NCI-H2171 (cell line): ENCODE results near the gene STK40.

Source experiments
- DNase-seq: peaks from one replicate; lab custom pipeline; 2025; lab: John Stamatoyannopoulos, UW

Gene STK40

GRCh38 chr1:36372617-36373016 lies 13.1 kb downstream of the STK40 start:
- no peak for DNase-seq

- DNase-seq, result peak; percentile 72
Observed at GRCh38 chr1:36369061-36369861, 16.5 kb downstream of the STK40 start.

- DNase-seq, result no peak
Observed at GRCh38 chr1:36367798-36368197, 17.9 kb downstream of the STK40 start.

GRCh38 chr1:36367066-36367465 lies 18.7 kb downstream of the STK40 start:
- no peak for DNase-seq

- peak; percentile 99 for DNase-seq
Observed at GRCh38 chr1:36366091-36366661, 19.5 kb downstream of the STK40 start.

- DNase-seq, result peak; percentile 78
Observed at GRCh38 chr1:36365381-36365780, 20.3 kb downstream of the STK40 start.

- DNase-seq, result no peak
Observed at GRCh38 chr1:36359911-36360550, 25.7 kb downstream of the STK40 start.

- DNase-seq, result peak; percentile 32
Observed at GRCh38 chr1:36359383-36359782, 26.3 kb downstream of the STK40 start.

- DNase-seq, result no peak
Observed at GRCh38 chr1:36358514-36359084, 27.1 kb downstream of the STK40 start.

GRCh38 chr1:36355811-36356210 lies 29.9 kb downstream of the STK40 start:
- no peak for DNase-seq

- DNase-seq, result no peak
Observed at GRCh38 chr1:36354486-36354885, 31.2 kb downstream of the STK40 start.

- no peak for DNase-seq
Observed at GRCh38 chr1:36352910-36353878, 32.5 kb downstream of the STK40 start.

GRCh38 chr1:36352125-36352909 lies 33.4 kb downstream of the STK40 start:
- DNase-seq, result no peak

- no peak for DNase-seq
Observed at GRCh38 chr1:36351227-36351977, 34.3 kb downstream of the STK40 start.

- no peak for DNase-seq
Observed at GRCh38 chr1:36350659-36351226, 35.0 kb downstream of the STK40 start.

GRCh38 chr1:36349839-36350238 lies 35.9 kb downstream of the STK40 start:
- no peak for DNase-seq

- DNase-seq, result no peak
Observed at GRCh38 chr1:36349241-36349671, 36.5 kb downstream of the STK40 start.

- no peak for DNase-seq
Observed at GRCh38 chr1:36346741-36347370, 38.9 kb downstream of the STK40 start.

- DNase-seq, result no peak
Observed at GRCh38 chr1:36345353-36345752, 40.4 kb downstream of the STK40 start.

- no peak for DNase-seq
Observed at GRCh38 chr1:36344395-36344680, 41.4 kb downstream of the STK40 start.
